A673 (cell line): Measurements from ENCODE around the gene CEP112.

Source experiments
- CTCF ChIP-seq: fragments of 300-800, 200-600 bp; sonication (generic); conservative IDR thresholded peaks from 2 replicates; pipeline ENCODE4 v1.5.1; 2017; ENCODE audit warnings: low read depth, mild to moderate bottlenecking, antibody characterized with exemption, low read length, moderate library complexity, mixed read lengths
- EZH2 ChIP-seq: fragments of 200-600 bp; sonication (generic); IDR thresholded peaks from 2 replicates; pipeline ENCODE4 v1.6.1; 2017; ENCODE audit warnings: borderline replicate concordance, low read depth, mild to moderate bottlenecking, mixed read lengths, antibody characterized with exemption, low read length; ENCODE audit not compliant: poor library complexity, severe bottlenecking

- TF ChIP-seq CTCF (no peak), EZH2 (no peak)
Measured at GRCh38 chr17:65918500-65918899, 273.4 kb downstream of the CEP112 start.
